Measurements from ENCODE around the gene ANKS1B.

The ANKS1B gene

GRCh38 chr12:99332936-99333591 lies 651.7 kb downstream of the ANKS1B start:
- POLR2A ChIA-PET, result no interaction called here
- no peak overlapping the region for H3K27ac ChIP-seq (ENCODE audit: extremely low read depth, low read depth, low read length)
- no peaks in the 10 kb centered on the region for H3K4me1 ChIP-seq (ENCODE audit: control insufficient read depth, insufficient read depth, low read length)
- CTCF ChIA-PET, result no interaction called here
- no peak overlapping the region for H3K4me3 ChIP-seq (ENCODE audit: low read depth, low read length)
- H3K9me3 ChIP-seq (ENCODE audit: control insufficient read depth, insufficient read depth, low read depth, low read length), result no peaks in the 10 kb centered on the region
- TF ChIP-seq CTCF (tag by site-specific recombination; IDR thresholded peaks at IDR 0.05) (no peak), ZNF792 (tag by site-specific recombination; IDR thresholded peaks at IDR 0.05) (no peak), ZNF174 (tag by site-specific recombination; IDR thresholded peaks at IDR 0.05) (no peak), PRDM10 (tag by site-specific recombination; IDR thresholded peaks at IDR 0.05) (no peak), SP3 (tag by site-specific recombination; IDR thresholded peaks at IDR 0.05) (no peak), HIC1 (tag by site-specific recombination; IDR thresholded peaks at IDR 0.05) (no peak), ZNF121 (tag by site-specific recombination; IDR thresholded peaks at IDR 0.05) (no peak), ZNF155 (tag by site-specific recombination; IDR thresholded peaks at IDR 0.05) (no peak), ZBTB20 (tag by site-specific recombination; IDR thresholded peaks at IDR 0.05) (no peak), ZNF24 (tag by site-specific recombination; IDR thresholded peaks at IDR 0.05) (no peak), ZNF514 (tag by site-specific recombination; IDR thresholded peaks at IDR 0.05) (no peak), ZNF423 (tag by site-specific recombination; IDR thresholded peaks at IDR 0.05) (no peak), ZNF548 (tag by site-specific recombination; IDR thresholded peaks at IDR 0.05) (no peak), KLF1 (tag by site-specific recombination; IDR thresholded peaks at IDR 0.05) (no peak), ZFHX2 (tag by site-specific recombination; conservative IDR thresholded peaks at IDR 0.05) (no peak), ZNF133 (tag by site-specific recombination; IDR thresholded peaks at IDR 0.05) (no peak), GLIS2 (tag by site-specific recombination; IDR thresholded peaks at IDR 0.05) (no peak), ZNF664 (tag by site-specific recombination; IDR thresholded peaks at IDR 0.05) (no peak), OVOL3 (tag by site-specific recombination; IDR thresholded peaks at IDR 0.05) (no peak)
- TF ChIP-seq, protein P1, sequence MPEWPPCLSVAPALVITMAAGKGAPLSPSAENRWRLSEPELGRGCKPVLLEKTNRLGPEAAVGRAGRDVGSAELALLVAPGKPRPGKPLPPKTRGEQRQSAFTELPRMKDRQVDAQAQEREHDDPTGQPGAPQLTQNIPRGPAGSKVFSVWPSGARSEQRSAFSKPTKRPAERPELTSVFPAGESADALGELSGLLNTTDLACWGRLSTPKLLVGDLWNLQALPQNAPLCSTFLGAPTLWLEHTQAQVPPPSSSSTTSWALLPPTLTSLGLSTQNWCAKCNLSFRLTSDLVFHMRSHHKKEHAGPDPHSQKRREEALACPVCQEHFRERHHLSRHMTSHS (tag by site-specific recombination; IDR thresholded peaks at IDR 0.05), result no peak
- H3K36me3 ChIP-seq (ENCODE audit: control insufficient read depth in 2 of 2, insufficient read depth in 1 of 2, low read length in 2 of 2), result no peaks in the 10 kb centered on the region

All from HEK293 (cell line).